GM21526 (cell line): ENCODE measurements around the gene PTPN1.
"Not testable (repeated sequence)": the region's sequence is repeated elsewhere in the genome, so short reads cannot be mapped to it uniquely, and the experiment has no call there.

Source experiments
- ATAC-seq: cut with Tn5 transposase; IDR thresholded peaks from one replicate; pipeline ENCODE4 v1.9.1; 2021; ENCODE audit warnings: moderate library complexity; ENCODE audit not compliant: unreplicated experiment, low FRiP score

Gene PTPN1

GRCh38 chr20:50601511-50602431 lies 91.6 kb downstream of the PTPN1 start:
- no peak for ATAC-seq

GRCh38 chr20:50602432-50603088 lies 92.4 kb downstream of the PTPN1 start:
- no peak for ATAC-seq

GRCh38 chr20:50604451-50604850 lies 94.3 kb downstream of the PTPN1 start:
- ATAC-seq = no peak

- ATAC-seq = no peak
Observed at GRCh38 chr20:50605136-50605535, 95.0 kb downstream of the PTPN1 start.

- no peak for ATAC-seq
Observed at GRCh38 chr20:50607436-50607835, 97.3 kb downstream of the PTPN1 start.

- ATAC-seq = no peak
Observed at GRCh38 chr20:50607850-50608749, 97.9 kb downstream of the PTPN1 start.

GRCh38 chr20:50608750-50609104 lies 98.5 kb downstream of the PTPN1 start:
- ATAC-seq = no peak

- no peak for ATAC-seq
Observed at GRCh38 chr20:50609438-50609989, 99.3 kb downstream of the PTPN1 start.

GRCh38 chr20:50610212-50610718 lies 100.1 kb downstream of the PTPN1 start:
- ATAC-seq = no peak

GRCh38 chr20:50611128-50611810 lies 101.1 kb downstream of the PTPN1 start:
- no peak for ATAC-seq

- no peak for ATAC-seq
Observed at GRCh38 chr20:50613438-50614169, 103.4 kb downstream of the PTPN1 start.

- no peak for ATAC-seq
Observed at GRCh38 chr20:50615407-50615806, 105.2 kb downstream of the PTPN1 start.

GRCh38 chr20:50617022-50617421 lies 106.8 kb downstream of the PTPN1 start:
- ATAC-seq = no peak

GRCh38 chr20:50618537-50618936 lies 108.4 kb downstream of the PTPN1 start:
- ATAC-seq = no peak

- ATAC-seq = not testable (repeated sequence)
Observed at GRCh38 chr20:50620459-50620858, 110.3 kb downstream of the PTPN1 start.

GRCh38 chr20:50621068-50621665 lies 111.0 kb downstream of the PTPN1 start:
- no peak for ATAC-seq

- no peak for ATAC-seq
Observed at GRCh38 chr20:50624351-50625016, 114.3 kb downstream of the PTPN1 start.

GRCh38 chr20:50625986-50626677 lies 115.9 kb downstream of the PTPN1 start:
- ATAC-seq = no peak
